Endothelial cell of umbilical vein (primary cell): Measurements from ENCODE around the gene ASB6. TPM values are rescaled to one million over a fixed set of nuclear protein-coding genes. Genes with fewer than 3 reads are reported as not detected.

Experiments
- BruUV-seq: library from RNA; stranded (reverse); fragments of 400-500 nt; replicated peaks from 2 replicates; lab custom pipeline; 2021; lab: Mats Ljungman, UMichigan
- CTCF ChIA-PET: fragments of 300-600, 350-600 bp; sonication (Branson Sonifier 250); formaldehyde crosslinking; loops from one replicate; lab custom pipeline; 2021; ENCODE audit warnings: antibody characterized with exemption, inconsistent platforms; lab: Charles Lee
- POLR2A ChIA-PET: fragments of 300-600, 350-600 bp; sonication (Branson Sonifier 250); formaldehyde crosslinking; loops from one replicate; lab custom pipeline; 2021; ENCODE audit warnings: antibody characterized with exemption, inconsistent platforms; lab: Charles Lee
- DNase-seq: peaks from one replicate; pipeline ENCODE4 v3.0.0-alpha.2; 2011; ENCODE audit warnings: low read depth, low spot score
- FAIRE-seq: peaks from 2 replicates; lab custom pipeline; 2011; peaks lifted over from hg19 to GRCh38; lab: Jason Lieb, UNC
- H2AFZ ChIP-seq: 2 replicates; pipeline ENCODE4 v1.6.0; 2012; ENCODE audit warnings: low read depth, low read length, control low read depth, inconsistent platforms
- H3K27ac ChIP-seq: 2 replicates; pipeline ENCODE4 v1.5.1; 2011; ENCODE audit warnings: low read depth, mild to moderate bottlenecking, control low read depth, low read length, moderate library complexity; ENCODE audit not compliant: insufficient read depth
- H3K27me3 ChIP-seq, 2 experiments: 2 replicates each; pipeline versions ENCODE4 v1.6.0 to v1.6.1; 2011; ENCODE audit warnings: low read length in 2 of 2, mixed read lengths in 1 of 2; ENCODE audit not compliant: control insufficient read depth in 2 of 2, insufficient read depth in 2 of 2
- H3K36me3 ChIP-seq, 2 experiments: 2 replicates in 1 of 2; 3 replicates in 1 of 2; pipeline ENCODE4 v1.5.1; 2011; ENCODE audit warnings: low read length in 2 of 2, mild to moderate bottlenecking in 1 of 2, moderate library complexity in 1 of 2; ENCODE audit not compliant: control insufficient read depth in 2 of 2, insufficient read depth in 2 of 2; ENCODE audit errors: extremely low read depth in 1 of 2
- H3K4me1 ChIP-seq: 3 replicates; pipeline ENCODE4 v1.5.1; 2011; ENCODE audit warnings: mild to moderate bottlenecking, low read length; ENCODE audit not compliant: control insufficient read depth, insufficient read depth; ENCODE audit errors: extremely low read depth
- H3K4me2 ChIP-seq: 2 replicates; pipeline ENCODE4 v1.6.1; 2011; ENCODE audit warnings: low read length, control low read depth, mixed read lengths; ENCODE audit not compliant: insufficient read depth
- H3K4me3 ChIP-seq, 3 experiments: fragments of 200-600 bp in 1 of 3; sonication (generic), shearing (Covaris generic) in 1 of 3; replicated peaks in 1 of 3; 2 replicates each; pipeline ENCODE4 v1.5.1; 2011 to 2016; ENCODE audit warnings: control low read depth in 3 of 3, low read length in 3 of 3, mild to moderate bottlenecking in 2 of 3, inconsistent platforms in 1 of 3, low read depth in 1 of 3, moderate library complexity in 1 of 3; ENCODE audit not compliant: insufficient read depth in 1 of 3
- H3K79me2 ChIP-seq: 2 replicates; pipeline ENCODE4 v1.6.0; 2012; ENCODE audit warnings: low read length, inconsistent platforms; ENCODE audit not compliant: control insufficient read depth, insufficient read depth
- H3K9ac ChIP-seq: replicated peaks from 2 replicates; pipeline ENCODE3; 2011; ENCODE audit warnings: low read length, control low read depth; ENCODE audit not compliant: insufficient read depth; ENCODE audit errors: extremely low read depth
- H3K9me1 ChIP-seq: replicated peaks from 3 replicates; pipeline ENCODE4 v1.6.0; 2011; ENCODE audit warnings: mild to moderate bottlenecking, low read length; ENCODE audit not compliant: control insufficient read depth, insufficient read depth; ENCODE audit errors: extremely low read depth
- H3K9me3 ChIP-seq: replicated peaks from 2 replicates; pipeline ENCODE4 v1.5.1; 2012; ENCODE audit warnings: low read length, inconsistent platforms; ENCODE audit not compliant: control insufficient read depth, insufficient read depth
- H4K20me1 ChIP-seq: replicated peaks from 2 replicates; pipeline ENCODE3; 2011; ENCODE audit warnings: mild to moderate bottlenecking, low read length; ENCODE audit not compliant: control insufficient read depth, insufficient read depth; ENCODE audit errors: extremely low read depth
- CTCF ChIP-seq, 2 donors: IDR thresholded peaks; 1 replicate in 1 of 2; 2 replicates in 1 of 2; pipeline ENCODE4 v1.5.1; 2011; ENCODE audit warnings: low read length in 2 of 2, mild to moderate bottlenecking in 2 of 2, moderate library complexity in 2 of 2, control low read depth in 1 of 2, inconsistent platforms in 1 of 2, low read depth in 1 of 2; ENCODE audit not compliant: insufficient read depth in 1 of 2; ENCODE audit errors: extremely low read depth in 1 of 2
- EZH2 ChIP-seq: IDR thresholded peaks from 2 replicates; pipeline ENCODE4 v1.6.1; 2012; ENCODE audit warnings: borderline replicate concordance, low read depth, mild to moderate bottlenecking, moderate library complexity, low read length, inconsistent platforms; ENCODE audit not compliant: severe bottlenecking
- FOS ChIP-seq: IDR thresholded peaks from 2 replicates; pipeline ENCODE4 v1.6.1; 2011; ENCODE audit warnings: mild to moderate bottlenecking, low read length, moderate library complexity, borderline replicate concordance; ENCODE audit not compliant: insufficient read depth
- GATA2 ChIP-seq: IDR thresholded peaks from 2 replicates; pipeline ENCODE4 v1.7.0; 2011; ENCODE audit warnings: low read depth, mild to moderate bottlenecking, moderate library complexity, mixed read lengths, low read length; ENCODE audit not compliant: insufficient read length, insufficient read depth
- JUN ChIP-seq: IDR thresholded peaks from 2 replicates; pipeline ENCODE4 v1.6.1; 2011; ENCODE audit warnings: borderline replicate concordance, low read depth; ENCODE audit not compliant: insufficient read length, insufficient read depth
- MAX ChIP-seq: IDR thresholded peaks from 2 replicates; pipeline ENCODE4 v1.6.1; 2011; ENCODE audit not compliant: insufficient read depth, insufficient read length
- MYC ChIP-seq: IDR thresholded peaks from one replicate; pipeline ENCODE4 v1.6.1; 2011; ENCODE audit warnings: mild to moderate bottlenecking, low read depth, low read length
- POLR2A ChIP-seq: IDR thresholded peaks from 2 replicates; pipeline ENCODE4 v1.6.1; 2012; ENCODE audit warnings: low read depth, mild to moderate bottlenecking, control low read depth, low read length
- POLR2AphosphoS5 ChIP-seq: IDR thresholded peaks from 2 replicates; pipeline ENCODE4 v1.6.1; 2012; ENCODE audit warnings: low read depth, mild to moderate bottlenecking, control low read depth, low read length, moderate library complexity; ENCODE audit not compliant: insufficient read depth
- dilution Hi-C: fragments of 300-500 bp; cut with MboI; formaldehyde crosslinking; loops from one replicate; pipeline ENCODE4 v1.15.0; 2019; ENCODE audit warnings: low sequenced_read_pairs; ENCODE audit not compliant: extremely low pct_ligation_motif_present
- intact Hi-C: fragments of 100-400 bp; cut with micrococcal nuclease; formaldehyde crosslinking; loops from one replicate; pipeline ENCODE4 v1.10.0; 2022
- polyA plus RNA-seq, 4 experiments: library from polyadenylated mRNA; depleted of rRNA in 3 of 4; stranded (reverse) in 3 of 4; unstranded in 1 of 4; fragments of >200 nt; gene quantifications; 2 replicates each; pipeline versions ENCODE4 v1.2.1 to v1.2.3, GENCODE V29; 2011 to 2012; ENCODE audit warnings: missing spikeins in 1 of 4
- total RNA-seq: library from RNA; stranded (reverse); gene quantifications from 2 replicates; pipeline ENCODE4 v1.2.3, GENCODE V29; 2021

ASB6 gene
- total and polyA plus RNA-seq, 2 donors (not counting 3 experiments of a cell fraction or from before 2014, with no cell fraction given) = 20.3 to 23.8 TPM

GRCh38 chr9:129635099-129636065, 6.6 kb downstream of the ASB6 start:
- Histone ChIP-seq H3K4me3 (no peak overlapping the region), H3K27me3 (no peaks in the 10 kb centered on the region), H3K36me3 (peaks cover 14 to 46% of the 10 kb centered on the region in 2 experiments), H4K20me1 (no peaks in the 10 kb centered on the region), H3K4me1 (peaks cover under 1% of the 10 kb centered on the region), H3K9ac (no peak overlapping the region), H3K79me2 (peaks cover 45% of the 10 kb centered on the region), H3K27ac (no peak overlapping the region), H3K9me1 (no peaks in the 10 kb centered on the region), H2AFZ (no peak overlapping the region), H3K9me3 (no peaks in the 10 kb centered on the region), H3K4me2 (no peak overlapping the region)
- ChIA-PET CTCF (interaction anchor here (0.6 kb wide), 1 partner anchor 141 kb away, joined by 3 read pairs; no protein-coding TSS in a partner anchor), POLR2A (no interaction called here)
- TF ChIP-seq CTCF (IDR thresholded peaks at IDR 0.05; ENCODE audit: extremely low read depth in 1 of 2, insufficient read depth in 1 of 2, low read depth in 1 of 2, low read length in 2 of 2) (no peak), MAX (no peak), FOS (no peak), EZH2 (no peak), JUN (no peak), POLR2AphosphoS5 (no peak), MYC (no peak), GATA2 (no peak), POLR2A (no peak)
- dilution Hi-C loops = no loop called here
- no peak for FAIRE-seq
- no TSS peak for BruUV-seq
- intact Hi-C loops = no loop called here
- no peak for DNase-seq
